Measurements from ENCODE around the gene PIWIL1. TPM values are rescaled to one million over a fixed set of nuclear protein-coding genes. Genes with fewer than 3 reads are reported as not detected.

Gene PIWIL1
- total RNA-seq, 4 donors from 2014 or later = 1.3 TPM; not detected in 3

GRCh38 chr12:130367003-130367402, 29.3 kb downstream of the PIWIL1 start:
- 76 to 81% methylated on average over 2 of the region's 2 CpGs for WGBS, 2 donors
- no peak for DNase-seq (ENCODE audit: low spot score in 2 of 2)
- intact Hi-C loops (cut with DNase I; ENCODE audit: low total_unique reads) = no loop called here
- TF ChIP-seq, protein P1, sequence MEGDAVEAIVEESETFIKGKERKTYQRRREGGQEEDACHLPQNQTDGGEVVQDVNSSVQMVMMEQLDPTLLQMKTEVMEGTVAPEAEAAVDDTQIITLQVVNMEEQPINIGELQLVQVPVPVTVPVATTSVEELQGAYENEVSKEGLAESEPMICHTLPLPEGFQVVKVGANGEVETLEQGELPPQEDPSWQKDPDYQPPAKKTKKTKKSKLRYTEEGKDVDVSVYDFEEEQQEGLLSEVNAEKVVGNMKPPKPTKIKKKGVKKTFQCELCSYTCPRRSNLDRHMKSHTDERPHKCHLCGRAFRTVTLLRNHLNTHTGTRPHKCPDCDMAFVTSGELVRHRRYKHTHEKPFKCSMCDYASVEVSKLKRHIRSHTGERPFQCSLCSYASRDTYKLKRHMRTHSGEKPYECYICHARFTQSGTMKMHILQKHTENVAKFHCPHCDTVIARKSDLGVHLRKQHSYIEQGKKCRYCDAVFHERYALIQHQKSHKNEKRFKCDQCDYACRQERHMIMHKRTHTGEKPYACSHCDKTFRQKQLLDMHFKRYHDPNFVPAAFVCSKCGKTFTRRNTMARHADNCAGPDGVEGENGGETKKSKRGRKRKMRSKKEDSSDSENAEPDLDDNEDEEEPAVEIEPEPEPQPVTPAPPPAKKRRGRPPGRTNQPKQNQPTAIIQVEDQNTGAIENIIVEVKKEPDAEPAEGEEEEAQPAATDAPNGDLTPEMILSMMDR (IDR thresholded peaks at IDR 0.05) = no peak
- TF ChIP-seq POLR2A (IDR thresholded peaks at IDR 0.05) = no peak
- no peak overlapping the region for H3K4me3 ChIP-seq (ENCODE audit: low read depth, poor library complexity, severe bottlenecking)

- intact Hi-C loops (cut with DNase I; ENCODE audit: low total_unique reads) = no loop called here
- no peak for DNase-seq (ENCODE audit: low spot score in 2 of 2)
- WGBS, 2 donors = 91 to 95% methylated on average over 13 of the region's 13 CpGs
- TF ChIP-seq, protein P1 (IDR thresholded peaks at IDR 0.05) = no peak
- no peak for TF ChIP-seq POLR2A (IDR thresholded peaks at IDR 0.05)
- no peak overlapping the region for H3K4me3 ChIP-seq (ENCODE audit: low read depth, poor library complexity, severe bottlenecking)
Measured at GRCh38 chr12:130367523-130367922, 29.8 kb downstream of the PIWIL1 start.

DNA sequence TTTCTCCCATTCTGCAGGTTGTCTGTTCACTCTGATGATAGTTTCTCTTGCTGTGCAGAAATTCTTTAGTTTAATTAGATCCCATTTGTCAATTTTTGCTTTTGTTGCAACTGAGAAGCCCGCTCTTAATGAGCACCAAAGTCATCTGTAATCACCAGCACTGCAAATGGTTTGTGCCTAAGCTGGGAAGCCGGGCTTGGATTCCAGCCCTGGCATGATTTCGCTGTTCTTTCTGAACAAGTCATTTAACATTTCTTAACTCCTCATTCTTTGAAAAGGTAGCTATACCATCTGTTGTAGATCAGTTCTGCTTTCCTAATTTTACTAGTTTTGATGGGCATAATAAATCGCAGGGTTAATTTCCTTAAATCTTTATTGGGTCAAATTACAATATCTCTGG, 32.1 kb downstream of the PIWIL1 start:
- H3K4me3 ChIP-seq (ENCODE audit: low read depth, poor library complexity, severe bottlenecking) = no peak overlapping the region
- 48 to 56% methylated on average over 4 of the region's 4 CpGs for WGBS, 2 donors
- TF ChIP-seq, protein P1 (IDR thresholded peaks at IDR 0.05) = no peak
- no peak for TF ChIP-seq POLR2A (IDR thresholded peaks at IDR 0.05)
- intact Hi-C loops (cut with DNase I; ENCODE audit: low total_unique reads) = no loop called here
- no peak for DNase-seq (ENCODE audit: low spot score in 2 of 2)

DNA sequence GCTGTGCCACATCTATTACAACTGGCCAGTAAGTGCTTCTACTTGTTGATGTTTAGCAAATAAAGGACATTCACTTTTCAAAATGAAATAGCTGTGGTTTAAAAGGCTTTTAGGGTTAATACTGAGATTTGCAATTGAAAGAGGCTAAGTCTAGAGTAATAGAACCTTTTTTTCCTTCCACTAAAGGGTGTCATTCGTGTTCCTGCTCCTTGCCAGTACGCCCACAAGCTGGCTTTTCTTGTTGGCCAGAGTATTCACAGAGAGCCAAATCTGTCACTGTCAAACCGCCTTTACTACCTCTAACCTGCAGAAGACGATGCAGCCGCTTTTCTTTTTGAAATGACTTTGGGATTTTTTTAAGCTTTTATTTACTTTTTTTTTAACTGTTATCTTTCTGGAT, 33.6 kb downstream of the PIWIL1 start:
- intact Hi-C loops (cut with DNase I; ENCODE audit: low total_unique reads) = no loop called here
- 23 to 24% methylated on average over 5 of the region's 5 CpGs for WGBS, 2 donors
- no peak overlapping the region for H3K4me3 ChIP-seq (ENCODE audit: low read depth, poor library complexity, severe bottlenecking)
- TF ChIP-seq, protein P1 (IDR thresholded peaks at IDR 0.05) = no peak
- no peak for TF ChIP-seq POLR2A (IDR thresholded peaks at IDR 0.05)
- no peak for DNase-seq (ENCODE audit: low spot score in 2 of 2)

GRCh38 chr12:130372936-130373335, 35.2 kb downstream of the PIWIL1 start:
- intact Hi-C loops (cut with DNase I; ENCODE audit: low total_unique reads) = no loop called here
- TF ChIP-seq POLR2A (IDR thresholded peaks at IDR 0.05) = no peak
- TF ChIP-seq, protein P1 (IDR thresholded peaks at IDR 0.05) = no peak
- WGBS, 2 donors = 48 to 50% methylated on average over 4 of the region's 4 CpGs
- no peak for DNase-seq (ENCODE audit: low spot score in 2 of 2)
- H3K4me3 ChIP-seq (ENCODE audit: low read depth, poor library complexity, severe bottlenecking) = no peak overlapping the region

DNA sequence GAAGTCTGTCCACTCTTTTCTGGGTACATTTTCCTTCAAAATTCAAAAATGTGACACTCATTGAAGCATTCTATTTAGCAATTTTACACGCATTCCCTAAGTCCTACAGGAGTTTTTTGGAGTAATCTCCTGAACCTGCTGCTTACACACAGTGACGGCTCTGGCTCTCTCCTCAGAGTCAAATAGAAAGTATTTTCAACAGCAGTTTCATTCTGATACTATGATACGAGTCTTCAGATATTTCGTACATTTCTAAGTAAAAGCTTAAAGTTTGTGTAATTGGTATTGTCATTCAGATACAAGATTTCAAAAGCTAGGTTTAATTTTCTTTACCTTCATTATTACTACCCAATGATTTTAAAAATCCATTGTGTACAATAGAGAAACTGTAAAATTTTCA, 36.4 kb downstream of the PIWIL1 start:
- whole genome bisulfite sequencing, 2 donors = 92 to 94% methylated on average over 4 of the region's 4 CpGs
- no peak for TF ChIP-seq POLR2A (IDR thresholded peaks at IDR 0.05)
- TF ChIP-seq, protein P1 (IDR thresholded peaks at IDR 0.05) = no peak
- intact Hi-C loops (cut with DNase I; ENCODE audit: low total_unique reads) = no loop called here

More for the DNA sequence above, 36.4 kb downstream of the PIWIL1 start:
- DNase-seq (ENCODE audit: low spot score in 2 of 2) = no peak
- no peak overlapping the region for H3K4me3 ChIP-seq (ENCODE audit: low read depth, poor library complexity, severe bottlenecking)
